A673 (cell line): Measurements from ENCODE around the gene PALD1.

Experiments
- CTCF ChIP-seq: fragments of 300-800, 200-600 bp; sonication (generic); conservative IDR thresholded peaks from 2 replicates; pipeline ENCODE4 v1.5.1; 2017; ENCODE audit warnings: low read depth, mild to moderate bottlenecking, antibody characterized with exemption, low read length, moderate library complexity, mixed read lengths
- EZH2 ChIP-seq: fragments of 200-600 bp; sonication (generic); IDR thresholded peaks from 2 replicates; pipeline ENCODE4 v1.6.1; 2017; ENCODE audit warnings: borderline replicate concordance, low read depth, mild to moderate bottlenecking, mixed read lengths, antibody characterized with exemption, low read length; ENCODE audit not compliant: poor library complexity, severe bottlenecking

- no peak for TF ChIP-seq CTCF
- no peak for TF ChIP-seq EZH2
These were observed 114.4 kb downstream of the PALD1 start for GRCh38 chr10:70592746-70593512.
